ENCODE measurements around the gene PFKP.

- no peak for TF ChIP-seq CEBPB (IDR thresholded peaks at IDR 0.05)
- no peak for TF ChIP-seq E2F6 (IDR thresholded peaks at IDR 0.05; ENCODE audit: borderline replicate concordance, low read depth)
- TF ChIP-seq POLR2A (IDR thresholded peaks at IDR 0.05; ENCODE audit: low read length): no peak
- no peak for TF ChIP-seq CTCF (IDR thresholded peaks at IDR 0.05)
- no peak for TF ChIP-seq RAD21 (conservative IDR thresholded peaks at IDR 0.05 in 1 of 2, IDR thresholded peaks at IDR 0.05 in 1 of 2)
- no peak for TF ChIP-seq SMC3 (IDR thresholded peaks at IDR 0.05)
- TF ChIP-seq MAZ (IDR thresholded peaks at IDR 0.05; ENCODE audit: borderline replicate concordance, low read depth, low read length): no peak
- TF ChIP-seq RARB (CRISPR knock-in tag; IDR thresholded peaks at IDR 0.05): no peak
- no peak for TF ChIP-seq MAX (IDR thresholded peaks at IDR 0.05)
- no peak for TF ChIP-seq EHMT2 (IDR thresholded peaks at IDR 0.05; ENCODE audit: low read depth)
- no peak for TF ChIP-seq ZSCAN20 (CRISPR knock-in tag; IDR thresholded peaks at IDR 0.05)
- TF ChIP-seq REST (IDR thresholded peaks at IDR 0.05): no peak
Observed at GRCh38 chr10:3135006-3135405, 67.7 kb downstream of the PFKP start.

Measured in A549 (cell line).